Spinal cord (tissue), 4 donors: ENCODE data around the gene ZBTB43. TPM values are rescaled to one million over a fixed set of nuclear protein-coding genes. Genes with fewer than 3 reads are reported as not detected.

Experiments
- polyA plus RNA-seq, 2 donors: library from polyadenylated mRNA; unstranded; fragments of 120-200 nt; gene quantifications; one replicate each; pipeline ENCODE4 v1.2.1, GENCODE V29; 2013; ENCODE audit not compliant: insufficient read length in 2 of 2
- total RNA-seq, 2 donors: library from RNA; depleted of rRNA in 1 of 2; stranded (reverse); fragments of 120-200 nt in 1 of 2; fragments of >200 nt in 1 of 2; gene quantifications; one replicate each; pipeline versions ENCODE4 v1.2.3 to v1.2.4, GENCODE V29; 2013 to 2014

ZBTB43 gene
- total and polyA plus RNA-seq, 4 donors, result 14.2 to 24.5 (median 17.9) TPM

Other genes starting within 250 kb of the ZBTB43 start
- 1 to 10 TPM; 3.5 to 7.9 TPM for gene LMX1B, start 191.1 kb upstream of the ZBTB43 start, total RNA-seq
- gene LMX1B, start 191.1 kb upstream of the ZBTB43 start, polyA plus RNA-seq, result 10 to 100 TPM; 27.5 to 34.0 TPM
- 10 to 100 TPM; 13.9 to 24.5 TPM for gene ZBTB34, start 55.6 kb downstream of the ZBTB43 start, total RNA-seq
- gene ZBTB34, start 55.6 kb downstream of the ZBTB43 start, polyA plus RNA-seq, result 10 to 100 TPM; 11.8 to 16.0 TPM
- 10 to 100 TPM; 34.4 to 66.9 TPM for gene RALGPS1, start 109.7 kb downstream of the ZBTB43 start, total RNA-seq
- gene RALGPS1, start 109.7 kb downstream of the ZBTB43 start, polyA plus RNA-seq, result 10 to 100 TPM; 79.6 to 80.9 TPM